OCI-M1 (cell line): ENCODE results near the gene HSPA8.
A peak's percentile ranks its signal among the peaks of the same experiment; 100 is the strongest.
"Not testable (repeated sequence)": the region's sequence is repeated elsewhere in the genome, so short reads cannot be mapped to it uniquely, and the experiment has no call there.

ENCODE experiments used
- DNase-seq: peaks from one replicate; lab custom pipeline; 2025; lab: John Stamatoyannopoulos, UW

The HSPA8 gene

DNA sequence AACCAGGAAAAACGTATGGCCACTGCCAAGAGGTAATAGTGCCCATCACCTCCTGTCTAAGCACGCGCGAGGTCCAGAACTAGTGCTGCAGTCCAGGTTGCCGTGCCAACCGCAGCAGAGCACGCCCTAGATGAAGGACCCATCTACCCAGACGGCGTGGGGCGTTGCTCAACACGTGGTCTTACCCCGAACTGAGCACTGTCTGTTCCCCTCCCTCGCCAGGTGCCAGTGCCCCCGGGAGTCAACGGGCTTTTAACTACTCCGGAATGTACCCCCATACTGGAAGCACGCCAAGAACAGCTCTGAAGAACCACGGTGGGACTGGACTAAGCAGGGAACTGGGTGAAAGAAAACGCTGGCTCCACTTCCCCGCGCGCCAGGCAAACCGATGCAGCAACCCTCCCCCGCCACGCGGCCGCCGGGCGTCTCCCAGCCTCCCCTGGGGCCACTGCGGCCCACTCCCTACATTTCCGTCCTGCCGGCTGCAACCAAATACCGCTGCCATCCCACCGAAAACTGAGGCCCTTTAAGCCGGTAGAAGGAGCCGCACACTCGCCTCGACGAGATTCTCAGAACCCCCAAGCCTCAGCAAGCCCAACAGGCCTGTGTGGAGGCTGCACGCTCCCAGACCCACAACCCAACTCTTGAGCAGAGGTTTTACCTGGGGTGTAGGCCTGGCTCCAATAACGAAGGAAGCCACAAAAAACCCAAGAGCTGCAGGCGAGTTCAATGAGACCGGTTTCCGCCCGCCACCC is at the start of gene HSPA8:
TSS of gene HSPA8 (minus strand) at position 734 of the 755 bp plus-strand sequence. CDS start 812 bp downstream, outside the sequence.
- DNase-seq = peak; percentile 81

DNA sequence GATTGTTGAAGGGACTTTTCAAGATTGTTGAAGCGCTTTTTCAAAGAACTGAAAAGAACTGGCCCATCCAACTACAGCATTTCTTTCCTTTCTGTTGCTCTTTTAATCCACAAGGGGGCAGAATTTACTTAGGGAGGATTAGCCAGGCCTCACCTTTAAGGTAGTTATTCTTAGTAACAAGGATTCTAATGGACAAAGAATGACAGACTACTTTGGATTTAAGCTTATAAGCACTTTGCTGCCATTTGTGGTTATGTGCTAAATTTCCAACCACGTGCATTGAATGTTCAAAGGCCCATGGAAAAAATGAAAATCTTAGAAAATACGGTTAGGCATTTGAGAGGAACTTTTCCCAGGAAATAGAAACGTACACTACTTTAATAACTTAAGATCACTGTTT is 49.5 kb upstream of the HSPA8 start:
- peak; percentile 73 for DNase-seq

DNA sequence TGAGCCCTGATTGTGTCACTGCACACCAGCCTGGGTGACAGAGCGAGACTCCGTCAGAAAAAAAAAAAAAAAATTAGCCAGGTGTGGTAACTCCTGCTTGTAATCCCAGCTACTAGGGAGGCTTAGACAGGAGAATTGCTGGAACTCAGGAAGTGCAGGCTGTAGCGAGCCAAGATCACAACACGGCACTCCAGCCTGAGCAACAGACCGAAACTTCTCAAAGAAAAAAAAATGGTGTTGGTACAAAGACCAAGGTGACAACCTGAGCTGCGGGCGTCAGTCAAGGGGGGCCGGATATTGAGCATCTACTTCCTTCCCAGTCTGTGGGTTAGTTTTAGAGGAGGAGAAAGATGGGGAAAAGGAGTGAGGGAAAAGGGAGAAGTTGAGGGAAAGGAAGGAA is 48.5 kb upstream of the HSPA8 start:
- DNase-seq = no peak

DNA sequence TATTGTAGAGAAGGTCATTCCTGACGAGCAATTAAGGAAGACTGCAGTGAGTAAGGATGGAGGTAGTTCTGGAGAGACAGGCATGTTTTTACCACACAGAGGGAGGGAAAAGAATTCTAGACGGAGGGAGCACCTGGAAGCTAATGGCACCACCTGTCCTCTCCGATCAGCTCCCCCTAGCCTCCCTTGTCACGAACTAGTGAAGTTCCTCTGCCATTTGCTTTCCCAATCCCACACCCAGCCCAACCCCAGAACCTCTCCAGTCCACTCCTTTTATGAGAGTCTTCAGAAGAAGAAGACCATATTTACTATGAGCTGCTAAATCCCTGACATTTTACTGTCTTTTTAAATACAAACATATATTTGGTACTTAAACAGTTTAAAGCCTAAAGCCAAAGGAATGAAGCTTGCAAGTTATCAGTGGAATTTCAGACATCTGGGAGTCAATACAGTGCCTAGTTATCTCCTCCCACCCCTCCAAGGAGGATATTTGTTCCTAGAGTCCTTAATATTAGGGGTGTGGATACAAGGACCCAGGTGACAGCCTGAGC is 46.1 kb upstream of the HSPA8 start:
- no peak for DNase-seq

DNA sequence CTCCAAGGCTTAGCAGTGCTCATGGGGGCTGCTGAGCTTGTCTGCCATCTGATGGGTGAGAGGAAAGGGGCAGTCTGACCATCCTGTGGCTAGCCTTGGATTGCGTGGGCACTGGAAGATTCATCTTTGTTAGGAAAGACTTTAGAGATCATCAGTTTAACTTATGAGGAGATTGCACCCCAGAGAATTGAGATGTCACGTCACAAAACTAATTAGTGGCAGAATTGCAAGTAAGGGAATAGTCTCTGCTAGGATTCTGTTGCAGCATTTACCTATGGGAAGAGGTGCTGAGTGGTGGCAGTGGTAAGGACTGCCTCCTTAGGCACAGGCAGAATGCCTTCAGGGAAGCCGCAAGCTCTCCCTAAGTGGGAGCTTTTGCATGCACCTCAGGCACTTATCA is 42.8 kb upstream of the HSPA8 start:
- DNase-seq = no peak

DNA sequence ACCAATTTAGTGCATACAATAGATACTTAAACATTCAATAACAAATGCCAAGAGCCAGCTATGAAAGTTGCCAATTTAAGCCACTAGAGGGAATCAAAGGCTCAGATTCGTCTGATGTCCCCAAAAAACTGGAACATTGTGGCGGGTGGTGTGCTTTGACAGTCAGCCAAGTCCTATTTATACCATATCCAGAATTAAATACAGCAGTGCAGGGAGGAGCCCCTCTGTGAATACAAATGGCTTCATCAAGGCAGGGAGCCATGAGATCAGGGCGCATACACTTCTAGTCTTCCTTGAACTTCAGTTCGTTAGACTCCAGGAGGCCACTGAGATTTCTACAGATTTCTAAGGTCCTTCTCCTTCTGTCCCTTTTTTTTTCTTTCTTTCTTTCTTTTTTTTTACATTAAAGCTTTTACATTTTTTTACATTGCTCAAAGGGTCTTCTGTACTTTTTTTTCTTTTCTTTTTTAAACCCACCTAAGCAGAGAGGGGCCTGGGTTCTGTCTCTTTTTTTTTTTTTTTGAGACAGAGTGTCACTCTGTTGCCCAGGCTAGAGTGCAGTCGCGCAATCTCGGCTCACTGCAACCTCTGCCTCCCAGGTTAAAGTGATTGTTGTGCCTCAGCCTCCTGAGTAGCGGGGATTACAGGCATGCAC is 41.5 kb upstream of the HSPA8 start:
- peak; percentile 82 for DNase-seq

DNA sequence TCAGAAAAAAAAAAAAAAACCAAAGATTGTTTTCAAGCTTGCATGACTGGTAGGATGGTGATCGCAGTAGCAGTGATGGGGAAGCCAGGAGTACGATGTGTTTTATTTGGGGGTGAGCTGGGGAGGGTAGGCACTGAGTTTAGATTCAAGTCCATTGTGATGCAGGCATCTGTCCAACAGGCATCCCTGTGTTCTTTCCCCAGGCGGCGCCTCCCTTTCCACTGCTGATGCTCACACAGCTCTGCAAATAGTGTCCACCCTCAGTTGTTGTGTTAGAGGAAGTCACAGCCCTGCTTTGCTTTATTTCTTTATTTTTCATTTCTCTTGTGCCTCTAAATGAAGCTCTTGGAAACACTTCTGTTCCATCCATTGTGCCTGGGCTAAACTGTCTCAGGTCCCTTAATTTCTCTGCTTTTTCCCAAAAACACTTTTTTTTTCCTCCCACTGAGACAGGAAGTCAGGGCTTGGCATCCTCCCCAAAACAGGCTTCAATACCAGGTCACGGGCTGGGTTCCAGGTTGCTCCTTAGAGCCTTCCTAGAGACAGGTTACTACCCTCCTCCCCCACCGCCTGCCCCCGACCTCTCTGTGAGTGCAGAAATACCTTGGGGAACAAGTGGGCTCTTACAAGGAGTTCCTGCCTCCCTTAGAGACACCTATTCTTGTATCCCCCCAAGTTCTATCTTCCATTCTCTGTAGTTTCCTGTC is 38.6 kb upstream of the HSPA8 start:
- no peak for DNase-seq

DNA sequence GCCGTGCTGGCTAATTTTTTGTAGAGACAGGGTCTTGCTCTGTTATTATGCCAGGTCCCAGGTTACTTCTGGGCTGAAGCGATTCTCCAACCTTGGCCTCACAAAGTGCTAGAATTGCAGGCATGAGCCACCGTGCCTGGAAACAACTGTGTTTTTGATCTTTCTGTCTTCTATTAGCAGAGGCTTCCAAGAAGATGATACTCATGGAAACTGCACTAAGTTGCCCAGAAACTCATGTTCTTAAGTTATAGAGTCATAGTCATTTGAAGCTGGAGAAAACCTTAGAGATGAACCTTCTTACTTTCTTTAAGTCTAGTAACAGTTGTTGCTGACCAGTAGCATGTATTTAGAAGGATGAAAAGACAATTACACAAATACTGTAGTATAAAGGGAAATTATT is 37.1 kb upstream of the HSPA8 start:
- no peak for DNase-seq

DNA sequence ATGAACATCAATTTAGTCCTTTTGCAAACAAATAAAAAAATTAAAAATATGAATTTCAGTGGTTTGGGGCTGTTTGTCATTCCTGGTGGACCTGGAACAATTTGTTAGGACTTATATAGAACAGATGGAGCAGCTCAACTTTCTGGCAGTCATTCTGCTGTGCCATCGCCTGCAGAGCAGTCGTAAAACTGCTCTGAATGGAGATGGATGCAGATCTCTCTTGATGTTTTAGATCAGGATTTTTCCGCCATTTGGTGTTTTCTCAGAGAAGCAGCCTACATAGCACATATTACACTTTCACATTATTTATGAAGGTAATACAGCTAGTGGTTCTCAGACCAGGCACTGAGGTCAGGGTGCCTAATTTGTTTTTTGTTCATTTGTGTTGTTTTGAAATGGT is 31.8 kb upstream of the HSPA8 start:
- DNase-seq = no peak

DNA sequence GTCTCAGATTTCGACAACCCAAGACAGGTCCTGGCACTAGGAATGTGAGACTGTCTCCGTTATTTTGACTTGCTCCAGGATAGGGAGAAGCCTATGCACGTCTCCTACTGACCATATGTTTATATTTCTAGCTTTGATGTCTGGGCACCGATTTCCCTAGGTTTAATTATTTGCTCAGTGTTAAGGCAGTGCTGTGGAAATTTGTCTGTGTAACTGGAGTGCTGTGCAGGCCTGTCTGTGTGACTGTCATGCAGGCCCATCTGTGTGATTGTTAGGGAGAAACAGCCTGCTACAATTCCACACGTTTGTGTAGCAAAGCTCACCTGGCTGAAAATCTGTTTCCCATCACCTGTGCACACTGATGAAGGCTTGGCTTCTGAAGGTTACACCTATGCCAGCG is 29.6 kb upstream of the HSPA8 start:
- no peak for DNase-seq

DNA sequence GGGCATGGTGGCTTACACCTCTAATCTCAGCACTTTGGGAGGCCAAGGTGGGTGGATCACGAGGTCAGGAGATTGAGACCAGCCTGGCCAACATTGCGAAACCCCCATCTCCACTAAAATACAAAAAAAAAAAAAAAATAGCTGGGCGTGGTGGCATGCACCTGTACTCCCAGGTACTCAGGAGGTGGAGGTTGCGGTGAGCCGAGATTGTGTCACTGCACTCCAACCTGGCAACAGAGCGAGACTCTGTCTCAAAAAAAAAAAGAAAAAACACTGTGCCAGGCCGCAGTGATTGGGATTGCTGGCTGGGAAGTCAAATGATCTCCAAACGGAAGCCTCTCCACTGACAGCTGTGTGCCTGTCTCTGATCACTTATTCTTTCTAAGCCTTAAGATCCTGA is 28.2 kb upstream of the HSPA8 start:
- DNase-seq = not testable (repeated sequence)

DNA sequence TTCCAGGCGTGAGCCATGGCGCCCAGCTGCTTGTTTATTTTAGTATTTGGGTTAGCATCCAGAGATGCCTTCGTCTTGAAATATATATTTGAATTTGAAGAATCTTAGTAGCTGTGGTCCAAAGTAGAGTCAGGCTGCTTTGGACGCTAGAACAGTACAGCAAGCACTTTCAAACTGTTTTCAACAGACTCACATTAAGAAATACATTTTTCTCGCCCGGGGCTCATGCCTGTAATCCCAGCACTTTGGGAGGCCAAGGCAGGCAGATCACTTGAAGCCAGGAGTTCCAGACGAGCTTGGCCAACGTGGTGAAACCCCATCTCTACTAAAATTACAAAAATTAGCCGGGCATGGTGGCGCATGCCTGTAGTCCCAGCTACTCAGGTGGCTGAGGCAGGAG is 27.0 kb upstream of the HSPA8 start:
- not testable (repeated sequence) for DNase-seq

DNA sequence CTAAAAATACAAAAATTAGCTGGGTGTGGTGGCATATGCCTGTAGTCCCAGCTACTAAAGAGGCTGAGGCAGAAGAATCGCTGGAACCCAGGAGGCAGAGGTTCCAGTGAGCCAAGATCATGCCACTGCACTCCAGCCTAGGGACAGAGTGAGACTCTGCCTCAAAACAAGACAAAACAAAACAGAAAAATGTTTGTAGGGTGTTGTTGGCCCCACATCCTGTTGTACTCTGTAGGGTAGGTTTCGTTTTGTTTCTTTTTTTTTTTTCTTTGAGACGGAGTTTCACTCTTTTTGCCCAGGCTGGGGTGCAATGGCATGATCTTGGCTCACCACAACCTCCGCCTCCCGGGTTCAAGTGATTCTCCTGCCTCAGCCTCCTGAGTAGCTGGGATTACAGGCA is 25.7 kb upstream of the HSPA8 start:
- DNase-seq = not testable (repeated sequence)

DNA sequence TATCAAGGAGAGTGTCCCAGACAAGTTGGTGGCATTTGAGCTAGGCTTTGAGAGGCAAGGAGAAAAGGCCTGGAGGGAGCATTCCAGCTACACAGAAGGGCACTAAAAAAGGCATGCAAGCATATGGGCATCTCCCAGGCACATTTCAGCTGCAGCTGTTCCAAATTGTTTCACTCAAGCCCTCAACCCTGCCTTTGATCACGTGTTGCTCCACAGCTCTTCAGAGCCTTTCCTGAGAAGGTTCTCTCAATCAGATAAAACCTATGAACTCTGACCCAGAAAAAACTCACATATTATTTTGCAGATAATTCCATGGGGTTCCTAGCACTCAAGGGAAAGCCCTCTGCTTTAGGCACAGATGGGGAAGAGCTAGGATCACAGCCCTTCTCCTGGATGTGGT is 24.4 kb upstream of the HSPA8 start:
- DNase-seq = peak; percentile 25

DNA sequence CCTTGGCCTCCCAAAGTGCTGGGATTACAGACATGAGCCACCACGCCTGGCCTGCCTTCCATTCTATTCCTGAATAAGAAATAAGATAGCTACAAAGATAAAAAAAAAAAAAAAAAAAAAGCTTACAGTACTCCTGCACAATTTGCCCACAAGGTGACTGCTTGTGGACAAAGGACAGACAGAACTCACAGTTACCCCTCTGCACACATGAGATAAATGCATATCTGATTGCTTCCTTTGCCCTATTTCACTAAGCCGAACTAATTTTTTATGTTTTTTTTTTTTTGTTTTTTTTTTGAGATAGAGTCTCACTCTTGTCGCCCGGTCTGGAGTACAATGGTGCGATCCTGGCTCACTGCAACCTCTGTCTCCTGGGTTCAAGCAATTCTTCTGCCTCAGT is 23.6 kb upstream of the HSPA8 start:
- DNase-seq = no peak

DNA sequence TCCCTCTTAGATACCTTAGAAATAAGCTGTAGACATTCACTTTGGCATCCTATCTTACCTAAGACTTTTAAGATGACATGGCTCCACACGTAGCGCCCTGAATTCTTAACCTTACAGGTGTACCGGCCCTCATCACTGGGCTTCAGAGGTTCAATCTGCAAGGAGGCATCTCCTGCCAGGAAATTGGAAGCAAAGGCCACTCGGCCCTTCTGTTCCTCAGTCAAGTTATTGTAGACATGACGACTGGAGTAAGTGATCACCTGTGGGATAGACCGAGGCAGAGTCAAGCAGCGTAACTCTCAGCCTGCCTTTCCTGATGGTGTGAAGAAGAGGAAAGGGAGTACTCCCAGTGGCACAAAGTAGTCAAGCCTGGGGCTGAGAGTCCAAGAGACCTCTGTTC is 22.5 kb upstream of the HSPA8 start:
- DNase-seq = no peak

DNA sequence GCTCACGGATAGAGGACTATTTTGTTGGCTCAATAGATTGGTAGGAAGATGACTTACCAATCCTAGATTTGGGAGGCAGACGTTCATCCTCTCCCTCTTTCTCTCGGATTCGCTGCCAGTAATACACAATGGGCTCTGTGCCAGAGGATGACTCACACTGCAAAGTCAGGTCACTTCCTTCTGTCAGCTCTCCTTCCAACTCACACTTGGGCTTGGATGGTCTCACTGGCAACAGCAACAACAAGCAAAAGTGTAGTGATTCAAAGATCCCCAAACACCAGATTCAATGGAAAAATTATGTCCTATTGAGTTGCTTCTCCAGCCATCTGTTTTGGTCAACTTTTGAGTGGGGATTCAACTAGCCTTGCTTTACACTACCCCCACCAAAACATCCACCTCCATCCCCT is 21.7 kb upstream of the HSPA8 start:
- DNase-seq = peak; percentile 90

DNA sequence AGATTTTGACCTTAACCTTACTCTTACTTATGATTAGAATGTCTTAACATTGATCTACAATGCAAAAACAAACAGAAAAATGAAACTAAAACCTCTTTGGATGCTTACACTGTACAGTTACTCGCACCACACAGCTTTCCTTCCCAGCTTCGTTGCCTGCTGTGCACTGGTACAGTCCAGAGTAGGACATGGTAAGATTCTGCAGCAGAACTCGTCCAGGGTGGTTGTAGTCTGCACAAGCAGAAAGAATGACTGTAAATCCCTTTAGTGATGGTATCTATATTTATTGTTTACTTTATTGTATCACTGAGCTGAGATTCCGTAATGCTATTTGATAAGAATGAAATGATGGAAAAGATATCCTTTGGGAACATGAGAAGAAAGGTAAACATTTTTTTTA is 21.0 kb upstream of the HSPA8 start:
- no peak for DNase-seq

DNA sequence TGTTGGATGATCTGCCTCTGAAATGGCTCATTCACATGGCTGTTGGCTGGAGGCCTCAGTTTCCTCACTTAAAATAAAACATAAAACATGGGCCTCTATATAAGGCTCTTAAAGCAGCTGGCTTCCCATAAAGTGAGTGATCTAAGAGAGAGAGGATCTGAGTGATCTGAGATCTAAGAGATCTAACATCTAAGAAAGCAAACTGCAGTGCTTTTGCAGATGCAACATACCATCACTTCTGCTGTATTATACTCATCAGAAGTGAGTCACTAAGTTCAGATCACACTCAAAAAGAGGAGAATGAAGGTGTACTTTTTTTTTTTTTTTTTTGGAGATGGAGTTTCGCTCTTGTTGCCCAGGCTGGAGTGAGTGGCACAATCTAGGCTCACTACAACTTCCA is 18.1 kb upstream of the HSPA8 start:
- no peak for DNase-seq

DNA sequence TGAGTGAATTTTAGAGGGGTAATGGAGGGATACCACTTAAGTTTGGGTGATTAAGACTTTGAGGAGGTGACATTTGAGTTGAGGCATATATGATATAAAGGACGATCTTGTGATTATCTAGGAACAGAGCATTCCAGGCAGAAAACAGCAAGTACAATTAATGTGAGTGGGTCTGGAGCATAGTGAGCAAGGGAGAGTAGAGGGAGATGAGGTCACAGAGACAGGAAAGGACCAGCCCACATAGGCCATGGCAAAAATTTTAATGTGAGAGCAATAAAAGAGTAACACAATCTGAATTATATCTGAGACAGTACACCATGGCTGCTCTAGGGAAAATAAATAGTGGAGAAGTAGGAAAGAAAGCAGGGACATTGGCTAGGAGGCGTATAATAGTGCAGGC is 14.5 kb upstream of the HSPA8 start:
- DNase-seq = no peak

DNA sequence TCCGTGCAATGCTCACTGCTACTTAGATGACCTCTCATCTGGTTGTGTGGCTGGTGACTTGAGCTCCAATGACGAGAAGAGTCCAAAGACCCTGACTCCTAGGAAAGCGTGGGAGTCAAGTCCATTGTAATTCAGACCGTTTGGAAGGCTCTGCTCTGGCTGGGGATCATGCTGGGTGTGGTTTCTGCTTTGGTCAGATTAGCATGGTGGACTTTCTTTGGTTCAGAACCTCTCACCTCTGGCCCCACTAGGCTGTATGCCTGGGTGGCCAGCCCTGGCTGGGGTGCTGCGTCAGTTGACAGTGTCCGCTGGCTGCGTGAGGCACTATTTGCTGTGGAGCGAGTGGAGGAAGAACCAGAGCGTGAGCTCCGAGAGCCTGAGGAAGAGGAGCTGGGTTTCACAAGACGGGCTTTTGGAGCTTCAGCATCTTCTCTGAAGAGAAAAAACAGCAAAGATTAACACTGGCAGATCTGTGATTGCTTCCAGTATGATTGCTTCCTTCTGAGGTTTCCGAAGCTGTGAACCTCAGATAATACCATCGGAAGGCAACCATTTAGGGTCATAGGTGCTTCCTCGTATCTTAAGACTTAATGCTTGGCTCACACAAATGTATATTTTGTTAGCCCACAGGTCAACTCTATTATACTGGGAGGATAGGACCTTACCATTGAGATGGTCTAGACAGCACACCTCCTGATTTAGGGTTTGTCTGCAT is 11.6 kb upstream of the HSPA8 start:
- DNase-seq = no peak

DNA sequence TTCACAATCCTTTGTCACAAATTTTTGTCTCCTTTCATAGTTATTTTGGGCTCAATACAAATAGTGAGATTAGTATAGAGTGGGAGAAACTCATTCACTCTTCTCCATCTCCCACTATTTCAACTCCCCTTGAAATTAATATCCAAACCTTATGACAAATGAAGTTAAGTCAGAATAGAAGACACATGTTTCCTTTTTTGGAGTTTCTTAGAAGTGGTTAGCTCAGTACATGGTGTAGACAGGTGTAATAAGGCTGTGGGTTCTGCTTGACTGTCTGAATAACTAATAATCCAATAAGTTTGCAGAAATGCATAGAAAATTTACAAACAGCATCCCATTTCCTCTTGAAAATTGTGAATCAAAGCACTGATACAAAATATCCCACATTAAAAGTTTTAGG is 10.8 kb upstream of the HSPA8 start:
- DNase-seq = no peak
